ENCODE data around the gene TMEM184B. TPM values are rescaled to one million over a fixed set of nuclear protein-coding genes. Genes with fewer than 3 reads are reported as not detected.

TMEM184B gene
- total and polyA plus RNA-seq, 2 of the 8 experiments (the other 6 are each of a cell fraction or from before 2014, with no cell fraction given): 41.6 to 81.0 TPM

GRCh38 chr22:38238519-38239071 lies 34.2 kb downstream of the TMEM184B start:
- H3K79me1 ChIP-seq (ENCODE audit: low read depth, low read length): peaks cover 5% of the 10 kb centered on the region; the same call in 1 of the 2 replicates
- CTCF ChIA-PET (ENCODE audit: partially characterized antibody): interaction anchor here (0.6 to 1.2 kb wide), 5 partner anchors 8 to 165 kb away, joined by 3 to 5 read pairs (median 4); no protein-coding TSS in a partner anchor
- no peaks in the 10 kb centered on the region for H3K79me2 ChIP-seq (ENCODE audit: control insufficient read depth in 1 of 2, insufficient read depth in 2 of 2, low read length in 2 of 2)
- no peak overlapping the region for H4K5ac ChIP-seq (ENCODE audit: insufficient read length, low read depth, low read length)
- H3K4ac ChIP-seq (replicated peaks; ENCODE audit: insufficient read length, low read depth, low read length): no peak overlapping the region
- H2BK5ac ChIP-seq (ENCODE audit: low read depth, low read length): peak overlapping the region; percentile 77
- H3K9me3 ChIP-seq (ENCODE audit: insufficient read depth in 2 of 2, low read depth in 1 of 2, low read length in 1 of 2): no peaks in the 10 kb centered on the region
- no peak overlapping the region for H3K23ac ChIP-seq (ENCODE audit: insufficient read length)
- H3K23me2 ChIP-seq (ENCODE audit: low read depth, low read length): no peaks in the 10 kb centered on the region
- POLR2A ChIA-PET (ENCODE audit: partially characterized antibody): no interaction called here
- no peak overlapping the region for H3K9ac ChIP-seq (replicated peaks in 1 of 4; ENCODE audit: extremely low read depth in 1 of 4, low read depth in 3 of 4, low read length in 3 of 4)
- H2BK15ac ChIP-seq (ENCODE audit: low read length): no peak overlapping the region
- no peak overlapping the region; the same call in 1 of the 2 replicates for H2AK5ac ChIP-seq (ENCODE audit: low read depth, low read length)
- no peak overlapping the region for H3K27ac ChIP-seq (ENCODE audit: low read depth, low read length)
- no peak overlapping the region for H2AFZ ChIP-seq (ENCODE audit: low read length)
- no peak overlapping the region for H2BK20ac ChIP-seq (ENCODE audit: low read length)
- H3K4me2 ChIP-seq (ENCODE audit: insufficient read depth in 1 of 2, low read depth in 2 of 2, low read length in 2 of 2): no peak overlapping the region
- DNase-seq (ENCODE audit: low read depth in 1 of 2, low spot score in 2 of 2) (no peak), FAIRE-seq (no peak)
- no peak overlapping the region for H3K56ac ChIP-seq (replicated peaks; ENCODE audit: insufficient read length, low read depth, low read length)
- no peaks in the 10 kb centered on the region for H3K27me3 ChIP-seq (replicated peaks in 1 of 4; ENCODE audit: control insufficient read depth in 3 of 4, extremely low read depth in 1 of 4, insufficient read depth in 3 of 4, low read length in 3 of 4)
- H4K8ac ChIP-seq (ENCODE audit: extremely low read depth, insufficient read depth, low read length): peak overlapping the region; percentile 16; the same call in 1 of the 2 replicates
- H3K4me1 ChIP-seq (replicated peaks in 1 of 4; ENCODE audit: control insufficient read depth in 3 of 4, insufficient read depth in 4 of 4, low read length in 3 of 4): peaks cover 0 to 9% (median 0%) of the 10 kb centered on the region in 4 experiments; a peak in 4 of 7 replicates
- no peaks in the 10 kb centered on the region for H4K20me1 ChIP-seq (replicated peaks in 1 of 2; ENCODE audit: control insufficient read depth in 1 of 2, insufficient read depth in 2 of 2, low read length in 2 of 2)
- no peak overlapping the region for H4K91ac ChIP-seq (replicated peaks; ENCODE audit: insufficient read length, low read length)
- H3K14ac ChIP-seq (ENCODE audit: insufficient read length): no peak overlapping the region
- no peak overlapping the region for H3K4me3 ChIP-seq (ENCODE audit: extremely low read depth in 1 of 4, insufficient read depth in 2 of 4, low read depth in 3 of 4, low read length in 4 of 4)
- H3K18ac ChIP-seq (ENCODE audit: extremely low read depth, low read length): no peak overlapping the region
- 92% methylated on average over 9 of the region's 9 CpGs; no CpG with 5 or more reads in 1 of the 2 experiments for WGBS, 2 experiments (ENCODE audit: extremely low coverage in 1 of 2, insufficient coverage in 1 of 2, insufficient read length in 1 of 2, insufficient replicate concordance in 2 of 2, low coverage in 1 of 2, low lambda C conversion rate in 2 of 2, missing lambda C conversion rate in 1 of 2)
- TF ChIP-seq GABPA (IDR thresholded peaks at IDR 0.05; ENCODE audit: borderline replicate concordance, insufficient read depth, low read length) (no peak), NRF1 (IDR thresholded peaks at IDR 0.05; ENCODE audit: low read depth, low read length) (no peak), EP300 (IDR thresholded peaks at IDR 0.05; ENCODE audit: borderline replicate concordance in 1 of 2, low read depth in 2 of 2, low read length in 2 of 2) (no peak), TCF12 (IDR thresholded peaks at IDR 0.05; ENCODE audit: low read depth, low read length) (no peak), SIN3A (conservative IDR thresholded peaks at IDR 0.05 in 1 of 2, IDR thresholded peaks at IDR 0.05 in 1 of 2; ENCODE audit: low read depth in 1 of 2, low read length in 2 of 2) (no peak), E2F6 (IDR thresholded peaks at IDR 0.05) (no peak), SP4 (IDR thresholded peaks at IDR 0.05; ENCODE audit: low read length) (no peak), SAP30 (IDR thresholded peaks at IDR 0.05; ENCODE audit: insufficient read depth, insufficient replicate concordance, low read length) (no peak)
- H2BK120ac ChIP-seq (replicated peaks; ENCODE audit: low read depth, low read length): no peak overlapping the region
- H3K36me3 ChIP-seq (ENCODE audit: control insufficient read depth in 2 of 4, insufficient read depth in 4 of 4, low read length in 3 of 4): peaks cover 0 to 21% (median 7%) of the 10 kb centered on the region in 4 experiments; a peak in 7 of 8 replicates
- H2BK12ac ChIP-seq (ENCODE audit: low read depth, low read length): no peak overlapping the region
